Keratinocyte (primary cell): ENCODE results near the gene TPI1. TPM values are rescaled to one million over a fixed set of nuclear protein-coding genes. Genes with fewer than 3 reads are reported as not detected.

Experiments used
- DNase-seq: peaks from one replicate; pipeline ENCODE4 v3.0.0-alpha.2; 2011; ENCODE audit warnings: low read depth, missing footprints, low spot score
- FAIRE-seq: peaks from 2 replicates; lab custom pipeline; 2011; peaks lifted over from hg19 to GRCh38; lab: Jason Lieb, UNC
- H2AFZ ChIP-seq: 2 replicates; pipeline ENCODE4 v1.6.0; 2012; ENCODE audit warnings: low read length, control low read depth, inconsistent platforms; ENCODE audit not compliant: control insufficient read depth
- H3K27ac ChIP-seq: 2 replicates; pipeline ENCODE4 v1.5.1; 2011; ENCODE audit warnings: low read length; ENCODE audit not compliant: control insufficient read depth, insufficient read depth
- H3K27me3 ChIP-seq: 3 replicates; pipeline ENCODE4 v1.6.0; 2011; ENCODE audit warnings: low read length; ENCODE audit not compliant: control insufficient read depth, insufficient read depth; ENCODE audit errors: extremely low read depth
- H3K36me3 ChIP-seq, 2 experiments: 2 replicates in 1 of 2; 3 replicates in 1 of 2; pipeline ENCODE4 v1.5.1; 2011; ENCODE audit warnings: low read length in 2 of 2, mild to moderate bottlenecking in 1 of 2; ENCODE audit not compliant: control insufficient read depth in 2 of 2, insufficient read depth in 2 of 2; ENCODE audit errors: extremely low read depth in 1 of 2
- H3K4me1 ChIP-seq: 3 replicates; pipeline ENCODE4 v1.5.1; 2011; ENCODE audit warnings: low read length; ENCODE audit not compliant: control insufficient read depth, insufficient read depth; ENCODE audit errors: extremely low read depth
- H3K4me2 ChIP-seq: 3 replicates; pipeline ENCODE4 v1.6.0; 2011; ENCODE audit warnings: low read depth, low read length; ENCODE audit not compliant: control insufficient read depth, insufficient read depth; ENCODE audit errors: extremely low read depth
- H3K4me3 ChIP-seq, 3 experiments: fragments of 200-600 bp in 1 of 3; sonication (generic) in 1 of 3; 2 replicates in 2 of 3; 3 replicates in 1 of 3; pipeline ENCODE4 v1.5.1; 2011 to 2016; ENCODE audit warnings: low read length in 3 of 3, mild to moderate bottlenecking in 3 of 3, control low read depth in 2 of 3, inconsistent platforms in 1 of 3, low read depth in 1 of 3, mixed read lengths in 1 of 3, mixed run types in 1 of 3, moderate library complexity in 1 of 3; ENCODE audit not compliant: control insufficient read depth in 2 of 3, insufficient read depth in 2 of 3; ENCODE audit errors: extremely low read depth in 1 of 3
- H3K79me2 ChIP-seq: 2 replicates; pipeline ENCODE4 v1.6.0; 2012; ENCODE audit warnings: low read length; ENCODE audit not compliant: control insufficient read depth, insufficient read depth
- H3K9ac ChIP-seq: 3 replicates; pipeline ENCODE4 v1.6.0; 2011; ENCODE audit warnings: low read length; ENCODE audit not compliant: control insufficient read depth, insufficient read depth; ENCODE audit errors: extremely low read depth
- H3K9me1 ChIP-seq: 3 replicates; pipeline ENCODE4 v1.6.0; 2011; ENCODE audit warnings: low read length; ENCODE audit not compliant: control insufficient read depth, insufficient read depth; ENCODE audit errors: extremely low read depth
- H3K9me3 ChIP-seq: 2 replicates; pipeline ENCODE4 v1.5.1; 2012; ENCODE audit warnings: low read depth, low read length; ENCODE audit not compliant: control insufficient read depth
- H4K20me1 ChIP-seq: 3 replicates; pipeline ENCODE4 v1.6.0; 2011; ENCODE audit warnings: low read length; ENCODE audit not compliant: control insufficient read depth, insufficient read depth; ENCODE audit errors: extremely low read depth
- EZH2 ChIP-seq: IDR thresholded peaks from one replicate; pipeline ENCODE4 v1.6.1; 2012; ENCODE audit warnings: inconsistent platforms, mild to moderate bottlenecking, low read length, moderate library complexity
- dilution Hi-C: fragments of 300-500 bp; cut with MboI; formaldehyde crosslinking; loops from one replicate; pipeline ENCODE4 v1.7.0; 2020; ENCODE audit warnings: low sequenced_read_pairs; ENCODE audit not compliant: extremely low pct_ligation_motif_present
- polyA plus RNA-seq, 5 experiments: library from polyadenylated mRNA; depleted of rRNA in 3 of 5; stranded (reverse) in 3 of 5; stranded (forward) in 1 of 5; unstranded in 1 of 5; fragments of >200 nt; gene quantifications; 1 replicate in 1 of 5; 2 replicates in 3 of 5; 3 replicates in 1 of 5; pipeline versions ENCODE4 v1.2.1 to v1.2.3, GENCODE V29; 2011 to 2012; ENCODE audit warnings: missing spikeins in 2 of 5, low read depth in 1 of 5, low replicate concordance in 1 of 5
- TF ChIP-seq, protein P1 (sequence below), 3 experiments: IDR thresholded peaks in 1 of 3; conservative IDR thresholded peaks in 1 of 3; optimal IDR thresholded peaks in 1 of 3; 2 replicates in 2 of 3; 3 replicates in 1 of 3; pipeline versions ENCODE3 to v1.5.1; 2011; ENCODE audit warnings: low read length in 3 of 3, mild to moderate bottlenecking in 3 of 3, moderate library complexity in 2 of 3, control low read depth in 1 of 3, inconsistent platforms in 1 of 3; ENCODE audit not compliant: insufficient read depth in 2 of 3; ENCODE audit errors: extremely low read depth in 1 of 3

Gene TPI1
- polyA plus RNA-seq, 1 donor (not counting 4 experiments of a cell fraction or from before 2014, with no cell fraction given) = 1,551 TPM

DNA sequence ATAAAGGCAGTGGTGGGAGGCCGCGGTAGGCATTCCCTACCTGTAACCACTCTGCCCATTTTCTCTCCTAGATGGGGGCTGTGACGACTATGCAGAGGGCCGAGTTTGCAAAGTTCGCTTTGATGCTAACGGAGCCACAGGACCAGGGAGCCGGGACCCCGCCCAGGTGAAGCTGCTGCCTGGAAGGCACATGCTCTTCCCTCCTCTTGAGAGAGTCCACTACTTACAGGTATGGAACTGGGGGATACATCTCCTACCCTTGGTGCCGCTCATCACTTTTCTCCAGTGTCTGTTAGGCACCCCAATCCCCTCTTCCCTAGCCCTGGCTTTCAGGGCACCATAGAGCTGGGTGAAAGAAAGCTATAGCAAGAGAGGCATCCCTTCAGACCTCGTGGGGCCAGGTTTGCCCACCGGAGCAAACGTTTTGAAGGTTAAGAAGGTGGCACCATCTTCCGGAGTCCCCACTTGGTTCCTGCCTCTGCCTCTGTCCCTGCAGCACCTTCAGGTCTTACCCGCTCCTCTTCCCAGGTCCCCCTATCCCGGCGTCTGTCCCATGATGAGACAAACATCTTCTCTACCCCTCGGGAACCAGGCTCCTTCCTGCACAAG lies 41.1 kb upstream of the TPI1 start:
- Histone ChIP-seq H3K27me3 (peaks cover 70% of the 10 kb centered on the region), H3K27ac (no peak overlapping the region), H3K79me2 (no peaks in the 10 kb centered on the region), H2AFZ (no peak overlapping the region), H3K36me3 (no peaks in the 10 kb centered on the region), H3K4me2 (no peak overlapping the region), H3K9me1 (no peaks in the 10 kb centered on the region), H3K9ac (no peak overlapping the region), H3K4me1 (peaks cover 12% of the 10 kb centered on the region), H4K20me1 (no peaks in the 10 kb centered on the region), H3K4me3 (no peak overlapping the region), H3K9me3 (no peaks in the 10 kb centered on the region)
- no peak for FAIRE-seq
- TF ChIP-seq, protein P1, sequence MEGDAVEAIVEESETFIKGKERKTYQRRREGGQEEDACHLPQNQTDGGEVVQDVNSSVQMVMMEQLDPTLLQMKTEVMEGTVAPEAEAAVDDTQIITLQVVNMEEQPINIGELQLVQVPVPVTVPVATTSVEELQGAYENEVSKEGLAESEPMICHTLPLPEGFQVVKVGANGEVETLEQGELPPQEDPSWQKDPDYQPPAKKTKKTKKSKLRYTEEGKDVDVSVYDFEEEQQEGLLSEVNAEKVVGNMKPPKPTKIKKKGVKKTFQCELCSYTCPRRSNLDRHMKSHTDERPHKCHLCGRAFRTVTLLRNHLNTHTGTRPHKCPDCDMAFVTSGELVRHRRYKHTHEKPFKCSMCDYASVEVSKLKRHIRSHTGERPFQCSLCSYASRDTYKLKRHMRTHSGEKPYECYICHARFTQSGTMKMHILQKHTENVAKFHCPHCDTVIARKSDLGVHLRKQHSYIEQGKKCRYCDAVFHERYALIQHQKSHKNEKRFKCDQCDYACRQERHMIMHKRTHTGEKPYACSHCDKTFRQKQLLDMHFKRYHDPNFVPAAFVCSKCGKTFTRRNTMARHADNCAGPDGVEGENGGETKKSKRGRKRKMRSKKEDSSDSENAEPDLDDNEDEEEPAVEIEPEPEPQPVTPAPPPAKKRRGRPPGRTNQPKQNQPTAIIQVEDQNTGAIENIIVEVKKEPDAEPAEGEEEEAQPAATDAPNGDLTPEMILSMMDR (optimal IDR thresholded peaks at IDR 0.05 in 1 of 3, IDR thresholded peaks at IDR 0.05 in 1 of 3, conservative IDR thresholded peaks at IDR 0.05 in 1 of 3; ENCODE audit: extremely low read depth in 1 of 3, insufficient read depth in 2 of 3, low read length in 3 of 3) = no peak
- TF ChIP-seq EZH2 = no peak
- no peak for DNase-seq
- dilution Hi-C loops = no loop called here

DNA sequence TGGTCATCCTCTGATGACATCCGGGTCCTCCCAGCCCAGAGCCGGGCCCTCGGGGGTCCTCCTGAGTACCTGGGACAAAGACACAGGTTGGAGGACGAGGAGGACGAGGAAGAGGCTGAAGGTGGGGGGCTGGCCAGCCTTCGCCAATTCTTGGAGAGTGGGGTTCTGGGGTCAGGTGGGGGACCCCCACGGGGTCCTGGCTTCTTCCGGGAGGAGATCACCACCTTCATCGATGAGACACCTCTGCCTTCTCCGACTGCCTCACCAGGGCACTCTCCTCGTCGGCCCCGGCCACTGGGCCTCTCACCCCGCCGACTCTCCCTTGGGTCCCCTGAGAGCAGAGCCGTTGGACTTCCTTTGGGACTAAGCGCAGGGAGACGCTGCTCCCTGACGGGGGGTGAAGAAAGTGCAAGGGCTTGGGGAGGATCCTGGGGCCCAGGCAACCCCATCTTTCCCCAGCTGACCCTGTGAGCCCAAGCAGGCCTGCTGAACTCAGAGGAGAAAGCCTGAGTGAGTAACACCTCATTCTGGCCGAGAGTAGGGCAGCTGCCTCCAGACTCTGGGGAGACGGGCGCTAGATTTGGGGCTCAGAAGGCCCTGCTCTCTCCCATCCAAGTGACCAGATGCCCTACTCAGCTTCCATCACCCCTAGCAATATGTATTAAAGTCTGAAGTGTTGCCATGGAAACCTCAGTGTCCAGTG lies 40.4 kb upstream of the TPI1 start:
- Histone ChIP-seq H3K79me2 (no peaks in the 10 kb centered on the region), H3K27ac (no peak overlapping the region), H3K9me1 (no peaks in the 10 kb centered on the region), H3K4me3 (no peak overlapping the region), H3K9me3 (no peaks in the 10 kb centered on the region), H2AFZ (peak overlapping the region; percentile 35), H3K27me3 (peaks cover 70% of the 10 kb centered on the region), H3K36me3 (no peaks in the 10 kb centered on the region), H3K4me2 (no peak overlapping the region), H3K9ac (no peak overlapping the region), H3K4me1 (peaks cover 12% of the 10 kb centered on the region), H4K20me1 (no peaks in the 10 kb centered on the region)
- DNase-seq (no peak), FAIRE-seq (no peak)
- no peak for TF ChIP-seq EZH2
- TF ChIP-seq, protein P1 (optimal IDR thresholded peaks at IDR 0.05 in 1 of 3, IDR thresholded peaks at IDR 0.05 in 1 of 3, conservative IDR thresholded peaks at IDR 0.05 in 1 of 3; ENCODE audit: extremely low read depth in 1 of 3, insufficient read depth in 2 of 3, low read length in 3 of 3) = no peak
- dilution Hi-C loops = no loop called here
